Liver (tissue), 9 donors: ENCODE measurements around the gene GJB1. TPM values are rescaled to one million over a fixed set of nuclear protein-coding genes. Genes with fewer than 3 reads are reported as not detected.

ENCODE experiments used
- DNase-seq: peaks from one replicate; pipeline ENCODE4 v3.0.0-alpha.2; 2017; ENCODE audit warnings: low spot score
- H3K27ac ChIP-seq, 2 donors: one replicate each; pipeline ENCODE4 v1.7.0; 2013; ENCODE audit warnings: inconsistent platforms in 2 of 2, low read length in 2 of 2, control low read depth in 1 of 2, low read depth in 1 of 2, mild to moderate bottlenecking in 1 of 2
- H3K27me3 ChIP-seq, 4 donors: one replicate each; pipeline versions ENCODE4 v1.6.1 to v1.7.0; 2013; ENCODE audit warnings: low read length in 3 of 4, inconsistent platforms in 1 of 4, mild to moderate bottlenecking in 1 of 4, moderate library complexity in 1 of 4; ENCODE audit not compliant: control insufficient read depth in 4 of 4, insufficient read depth in 4 of 4
- H3K36me3 ChIP-seq, 4 donors: one replicate each; pipeline versions ENCODE4 v1.6.1 to v1.7.0; 2013; ENCODE audit warnings: low read length in 3 of 4, mild to moderate bottlenecking in 3 of 4, low read depth in 1 of 4, moderate library complexity in 1 of 4; ENCODE audit not compliant: control insufficient read depth in 4 of 4, insufficient read depth in 3 of 4
- H3K4me1 ChIP-seq, 4 donors: one replicate each; pipeline versions ENCODE4 v1.6.1 to v1.7.0; 2013; ENCODE audit warnings: low read length in 3 of 4, mild to moderate bottlenecking in 3 of 4, moderate library complexity in 1 of 4; ENCODE audit not compliant: control insufficient read depth in 4 of 4, insufficient read depth in 4 of 4
- H3K4me3 ChIP-seq, 3 donors: one replicate each; pipeline versions ENCODE4 v1.6.1 to v1.7.0; 2013; ENCODE audit warnings: low read length in 3 of 3, control low read depth in 1 of 3, low read depth in 1 of 3, mild to moderate bottlenecking in 1 of 3
- H3K9ac ChIP-seq, 2 donors: one replicate each; pipeline ENCODE4 v1.7.0; 2013; ENCODE audit warnings: low read length in 2 of 2, mild to moderate bottlenecking in 2 of 2, moderate library complexity in 2 of 2, control low read depth in 1 of 2, low read depth in 1 of 2
- H3K9me3 ChIP-seq, 4 donors: one replicate each; pipeline versions ENCODE4 v1.6.1 to v1.7.0; 2013; ENCODE audit warnings: low read length in 3 of 4; ENCODE audit not compliant: control insufficient read depth in 4 of 4
- EGR1 ChIP-seq, 2 donors: IDR thresholded peaks; 2 replicates each; pipeline ENCODE4 v1.6.1; 2016 to 2018; ENCODE audit warnings: antibody characterized with exemption in 2 of 2, low read depth in 2 of 2
- FOXA1 ChIP-seq: IDR thresholded peaks from 2 replicates; pipeline ENCODE4 v1.6.1; 2016; ENCODE audit warnings: antibody characterized with exemption
- FOXA2 ChIP-seq: IDR thresholded peaks from 2 replicates; pipeline ENCODE4 v1.6.1; 2016; ENCODE audit warnings: antibody characterized with exemption
- HNF4G ChIP-seq: IDR thresholded peaks from 2 replicates; pipeline ENCODE4 v1.6.1; 2016; ENCODE audit warnings: antibody characterized with exemption
- JUND ChIP-seq, 2 donors: IDR thresholded peaks; 2 replicates each; pipeline ENCODE4 v1.6.1; 2016; ENCODE audit warnings: antibody characterized with exemption in 2 of 2
- RAD21 ChIP-seq, 2 donors: IDR thresholded peaks; 2 replicates each; pipeline ENCODE4 v1.6.1; 2016; ENCODE audit warnings: antibody characterized with exemption in 2 of 2, mild to moderate bottlenecking in 2 of 2
- RXRA ChIP-seq, 2 donors: IDR thresholded peaks; 2 replicates each; pipeline ENCODE4 v1.6.1; 2017 to 2018; ENCODE audit warnings: antibody characterized with exemption in 2 of 2, mild to moderate bottlenecking in 1 of 2
- YY1 ChIP-seq: IDR thresholded peaks from 2 replicates; pipeline ENCODE4 v1.6.1; 2016; ENCODE audit warnings: antibody characterized with exemption, mild to moderate bottlenecking
- WGBS: extraction: QIAGEN DNeasy Blood & Tissue Kit; methylation state at CpG from one replicate; pipeline ENCODE4 v1.1.7; 2013; 5-methylcytosine and 5-hydroxymethylcytosine counted together
- polyA plus RNA-seq, 2 donors: library from polyadenylated mRNA; stranded (reverse) in 1 of 2; unstranded in 1 of 2; fragments of 200-250 nt in 1 of 2; fragments of >200 nt in 1 of 2; fragmentation: Nextera tagmentation in 1 of 2; extraction: Ambion mirVana in 1 of 2; gene quantifications; one replicate each; pipeline versions ENCODE4 v1.2.1 to v1.2.3, GENCODE V29; 2013 to 2015
- total RNA-seq, 2 donors: library from RNA; depleted of rRNA; stranded (reverse); fragments of >200 nt; gene quantifications; one replicate each; pipeline ENCODE4 v1.2.3, GENCODE V29; 2014
- TF ChIP-seq, protein P1 (sequence below): IDR thresholded peaks from 2 replicates; pipeline ENCODE4 v1.6.1; 2016; ENCODE audit warnings: antibody characterized with exemption
- TF ChIP-seq, protein P2 (sequence below): fragments of 150-350 bp; IDR thresholded peaks from 2 replicates; pipeline ENCODE4 v1.5.1; 2017; ENCODE audit warnings: improper control_type of control experiment, low read depth, low read length; ENCODE audit not compliant: missing input control
- TF ChIP-seq, protein P3 (sequence below): IDR thresholded peaks from 2 replicates; pipeline ENCODE4 v1.6.1; 2016; ENCODE audit warnings: antibody characterized with exemption
- TF ChIP-seq, protein P4 (sequence below): IDR thresholded peaks from 2 replicates; pipeline ENCODE4 v1.6.1; 2016; ENCODE audit warnings: antibody characterized with exemption, mild to moderate bottlenecking
- donor health status: healthy.
- donor health status: healthy.
- donor health status: healthy.
- donor health status: healthy.
- donor health status: healthy.

Gene GJB1
- total and polyA plus RNA-seq, 4 donors, result 77.1 to 251 (median 199) TPM

DNA sequence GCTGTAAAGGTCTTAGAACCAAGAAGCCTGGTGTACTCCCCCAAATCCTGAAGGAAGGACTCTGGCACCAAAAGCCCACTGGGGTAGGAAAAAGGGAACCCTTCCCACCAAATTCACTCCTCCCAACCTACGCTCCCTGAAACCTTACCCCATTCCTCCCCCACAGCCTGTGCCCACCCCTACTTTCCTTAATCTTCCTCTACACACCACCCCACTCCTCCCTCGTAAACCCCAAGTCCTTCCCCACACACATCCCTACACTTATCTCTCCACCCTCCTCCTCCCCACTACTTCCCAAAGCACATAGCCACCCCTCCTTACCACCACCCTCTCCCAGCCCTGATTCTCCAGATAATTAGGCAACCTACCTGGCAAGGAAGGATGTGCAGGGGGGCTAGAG, 29.2 kb downstream of the GJB1 start:
- H3K4me3 ChIP-seq, result no peak overlapping the region

DNA sequence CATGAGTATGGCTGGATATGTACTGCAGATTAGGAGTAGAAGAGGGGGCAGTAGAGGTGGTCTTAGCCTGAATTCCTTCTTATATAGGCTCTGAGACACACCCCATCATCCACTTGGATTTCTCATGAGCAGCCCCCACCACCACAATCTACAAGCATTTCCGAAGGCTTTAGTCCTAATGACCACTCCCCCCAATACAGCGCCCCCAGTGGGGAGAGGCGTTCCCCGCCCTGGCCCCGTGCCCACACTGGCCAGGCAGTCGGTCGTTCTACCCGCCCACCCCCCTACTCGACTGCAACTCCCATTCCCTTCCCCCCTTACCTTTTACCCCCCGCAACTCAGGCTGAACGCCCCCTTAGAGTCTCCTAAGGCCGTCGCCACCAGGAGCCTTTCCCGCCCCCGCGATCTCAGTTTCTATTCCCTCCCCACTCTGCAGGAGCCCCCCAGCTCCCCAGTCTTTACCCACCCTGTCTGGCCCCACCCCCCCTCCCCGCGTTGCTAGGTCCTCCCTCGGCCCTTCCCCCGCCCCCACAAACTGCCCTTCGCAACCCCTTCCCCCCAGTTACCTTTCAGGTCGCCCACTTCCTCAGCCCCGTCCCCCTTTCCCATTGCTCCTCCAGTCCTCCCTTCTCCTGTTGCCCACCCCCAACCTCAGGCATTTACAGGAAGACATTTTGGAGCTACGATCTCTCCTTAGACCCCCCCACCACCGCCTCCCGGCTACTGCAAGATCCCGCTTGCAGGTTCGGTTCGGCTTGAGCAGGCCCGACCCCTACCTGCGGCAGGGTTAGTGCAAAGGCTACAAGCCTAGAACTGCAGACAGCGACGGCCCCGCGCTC, 30.4 kb downstream of the GJB1 start:
- Histone ChIP-seq H3K9ac (peak overlapping the region in 1 of 2 donors; percentile 75), H3K4me3 (peak overlapping the region; percentile 83 to 90 (median 85)), H3K4me1 (peaks cover 5 to 9% (median 7%) of the 10 kb centered on the region in 4 donors), H3K27ac (peak overlapping the region; percentile 69 to 78), H3K9me3 (no peaks in the 10 kb centered on the region), H3K27me3 (no peaks in the 10 kb centered on the region), H3K36me3 (peaks cover 2 to 5% (median 3%) of the 10 kb centered on the region in 4 donors)
- TF ChIP-seq, protein P1, sequence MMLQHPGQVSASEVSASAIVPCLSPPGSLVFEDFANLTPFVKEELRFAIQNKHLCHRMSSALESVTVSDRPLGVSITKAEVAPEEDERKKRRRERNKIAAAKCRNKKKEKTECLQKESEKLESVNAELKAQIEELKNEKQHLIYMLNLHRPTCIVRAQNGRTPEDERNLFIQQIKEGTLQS, result no peak
- TF ChIP-seq RAD21 (IDR thresholded peaks at IDR 0.05), result peak in 1 of 2 donors; percentile 36
- TF ChIP-seq, protein P2, sequence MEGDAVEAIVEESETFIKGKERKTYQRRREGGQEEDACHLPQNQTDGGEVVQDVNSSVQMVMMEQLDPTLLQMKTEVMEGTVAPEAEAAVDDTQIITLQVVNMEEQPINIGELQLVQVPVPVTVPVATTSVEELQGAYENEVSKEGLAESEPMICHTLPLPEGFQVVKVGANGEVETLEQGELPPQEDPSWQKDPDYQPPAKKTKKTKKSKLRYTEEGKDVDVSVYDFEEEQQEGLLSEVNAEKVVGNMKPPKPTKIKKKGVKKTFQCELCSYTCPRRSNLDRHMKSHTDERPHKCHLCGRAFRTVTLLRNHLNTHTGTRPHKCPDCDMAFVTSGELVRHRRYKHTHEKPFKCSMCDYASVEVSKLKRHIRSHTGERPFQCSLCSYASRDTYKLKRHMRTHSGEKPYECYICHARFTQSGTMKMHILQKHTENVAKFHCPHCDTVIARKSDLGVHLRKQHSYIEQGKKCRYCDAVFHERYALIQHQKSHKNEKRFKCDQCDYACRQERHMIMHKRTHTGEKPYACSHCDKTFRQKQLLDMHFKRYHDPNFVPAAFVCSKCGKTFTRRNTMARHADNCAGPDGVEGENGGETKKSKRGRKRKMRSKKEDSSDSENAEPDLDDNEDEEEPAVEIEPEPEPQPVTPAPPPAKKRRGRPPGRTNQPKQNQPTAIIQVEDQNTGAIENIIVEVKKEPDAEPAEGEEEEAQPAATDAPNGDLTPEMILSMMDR, result peak; percentile 26
- no peak for TF ChIP-seq EGR1 (IDR thresholded peaks at IDR 0.05; ENCODE audit: low read depth in 2 of 2)
- DNase-seq, result peak; percentile 55
- under 1% methylated on average over 35 of the region's 35 CpGs for WGBS

More for the DNA sequence above, 29.2 kb downstream of the GJB1 start:
- no peak for DNase-seq
- Histone ChIP-seq H3K9me3 (no peaks in the 10 kb centered on the region), H3K4me1 (peaks cover 5 to 9% (median 7%) of the 10 kb centered on the region in 4 donors), H3K27me3 (no peaks in the 10 kb centered on the region), H3K36me3 (peaks cover 2 to 12% (median 7%) of the 10 kb centered on the region in 4 donors), H3K27ac (no peak overlapping the region), H3K9ac (no peak overlapping the region)
- TF ChIP-seq FOXA2 (no peak), JUND (IDR thresholded peaks at IDR 0.05) (no peak), EGR1 (IDR thresholded peaks at IDR 0.05; ENCODE audit: low read depth in 2 of 2) (no peak), FOXA1 (no peak), YY1 (no peak), RXRA (IDR thresholded peaks at IDR 0.05) (no peak), HNF4G (no peak)
- TF ChIP-seq, protein P1, result no peak
- TF ChIP-seq, protein P3, sequence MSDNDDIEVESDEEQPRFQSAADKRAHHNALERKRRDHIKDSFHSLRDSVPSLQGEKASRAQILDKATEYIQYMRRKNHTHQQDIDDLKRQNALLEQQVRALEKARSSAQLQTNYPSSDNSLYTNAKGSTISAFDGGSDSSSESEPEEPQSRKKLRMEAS, result no peak
- TF ChIP-seq, protein P4, sequence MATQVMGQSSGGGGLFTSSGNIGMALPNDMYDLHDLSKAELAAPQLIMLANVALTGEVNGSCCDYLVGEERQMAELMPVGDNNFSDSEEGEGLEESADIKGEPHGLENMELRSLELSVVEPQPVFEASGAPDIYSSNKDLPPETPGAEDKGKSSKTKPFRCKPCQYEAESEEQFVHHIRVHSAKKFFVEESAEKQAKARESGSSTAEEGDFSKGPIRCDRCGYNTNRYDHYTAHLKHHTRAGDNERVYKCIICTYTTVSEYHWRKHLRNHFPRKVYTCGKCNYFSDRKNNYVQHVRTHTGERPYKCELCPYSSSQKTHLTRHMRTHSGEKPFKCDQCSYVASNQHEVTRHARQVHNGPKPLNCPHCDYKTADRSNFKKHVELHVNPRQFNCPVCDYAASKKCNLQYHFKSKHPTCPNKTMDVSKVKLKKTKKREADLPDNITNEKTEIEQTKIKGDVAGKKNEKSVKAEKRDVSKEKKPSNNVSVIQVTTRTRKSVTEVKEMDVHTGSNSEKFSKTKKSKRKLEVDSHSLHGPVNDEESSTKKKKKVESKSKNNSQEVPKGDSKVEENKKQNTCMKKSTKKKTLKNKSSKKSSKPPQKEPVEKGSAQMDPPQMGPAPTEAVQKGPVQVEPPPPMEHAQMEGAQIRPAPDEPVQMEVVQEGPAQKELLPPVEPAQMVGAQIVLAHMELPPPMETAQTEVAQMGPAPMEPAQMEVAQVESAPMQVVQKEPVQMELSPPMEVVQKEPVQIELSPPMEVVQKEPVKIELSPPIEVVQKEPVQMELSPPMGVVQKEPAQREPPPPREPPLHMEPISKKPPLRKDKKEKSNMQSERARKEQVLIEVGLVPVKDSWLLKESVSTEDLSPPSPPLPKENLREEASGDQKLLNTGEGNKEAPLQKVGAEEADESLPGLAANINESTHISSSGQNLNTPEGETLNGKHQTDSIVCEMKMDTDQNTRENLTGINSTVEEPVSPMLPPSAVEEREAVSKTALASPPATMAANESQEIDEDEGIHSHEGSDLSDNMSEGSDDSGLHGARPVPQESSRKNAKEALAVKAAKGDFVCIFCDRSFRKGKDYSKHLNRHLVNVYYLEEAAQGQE, result no peak
- WGBS, result 79% methylated on average over 2 of the region's 2 CpGs
